ENCODE results near the gene ZAR1. TPM values are rescaled to one million over a fixed set of nuclear protein-coding genes. Genes with fewer than 3 reads are reported as not detected.

Gene ZAR1
- polyA plus RNA-seq, 3 donors = not detected

Other genes starting within 250 kb of the ZAR1 start
- 1 to 10 TPM; 3.7 to 4.9 (median 4.0) TPM for gene TEC, start 220.4 kb upstream of the ZAR1 start, polyA plus RNA-seq (ENCODE audit: insufficient read length in 3 of 3)
- 10 to 100 TPM; 69.2 to 73.8 (median 70.7) TPM for gene SLAIN2, start 148.7 kb upstream of the ZAR1 start, polyA plus RNA-seq (ENCODE audit: insufficient read length in 3 of 3)
- gene SLC10A4, start 6.9 kb upstream of the ZAR1 start, polyA plus RNA-seq (ENCODE audit: insufficient read length in 3 of 3) = under 1 TPM; 0.14 to 0.22 (median 0.18) TPM